GM18519 (cell line): ENCODE data around the gene NR1H3.

Experiments used
- ATAC-seq: cut with Tn5 transposase; IDR thresholded peaks from one replicate; pipeline ENCODE4 v1.9.1; 2021; ENCODE audit warnings: mild to moderate bottlenecking, moderate library complexity; ENCODE audit not compliant: unreplicated experiment, low FRiP score

The NR1H3 gene

DNA sequence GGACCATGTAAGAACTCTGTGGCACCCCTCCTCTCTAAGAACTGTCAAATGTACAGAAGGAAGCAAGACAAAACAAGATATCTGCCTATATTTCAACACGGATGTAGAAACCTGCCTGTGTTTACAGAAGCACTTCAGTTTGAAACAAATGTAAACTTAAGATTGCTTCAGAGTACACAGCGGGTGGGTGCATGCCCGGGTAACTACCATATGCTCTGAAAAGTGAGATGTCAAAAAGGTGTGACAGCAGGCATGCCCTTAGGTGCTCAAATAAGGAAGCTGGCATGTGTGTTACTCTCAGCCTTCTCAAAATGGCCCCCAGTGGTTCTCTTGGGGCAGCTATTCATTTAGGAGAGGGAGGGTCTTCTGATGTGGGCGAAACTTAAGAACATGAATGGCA lies 14.3 kb upstream of the NR1H3 start:
- ATAC-seq: no peak

DNA sequence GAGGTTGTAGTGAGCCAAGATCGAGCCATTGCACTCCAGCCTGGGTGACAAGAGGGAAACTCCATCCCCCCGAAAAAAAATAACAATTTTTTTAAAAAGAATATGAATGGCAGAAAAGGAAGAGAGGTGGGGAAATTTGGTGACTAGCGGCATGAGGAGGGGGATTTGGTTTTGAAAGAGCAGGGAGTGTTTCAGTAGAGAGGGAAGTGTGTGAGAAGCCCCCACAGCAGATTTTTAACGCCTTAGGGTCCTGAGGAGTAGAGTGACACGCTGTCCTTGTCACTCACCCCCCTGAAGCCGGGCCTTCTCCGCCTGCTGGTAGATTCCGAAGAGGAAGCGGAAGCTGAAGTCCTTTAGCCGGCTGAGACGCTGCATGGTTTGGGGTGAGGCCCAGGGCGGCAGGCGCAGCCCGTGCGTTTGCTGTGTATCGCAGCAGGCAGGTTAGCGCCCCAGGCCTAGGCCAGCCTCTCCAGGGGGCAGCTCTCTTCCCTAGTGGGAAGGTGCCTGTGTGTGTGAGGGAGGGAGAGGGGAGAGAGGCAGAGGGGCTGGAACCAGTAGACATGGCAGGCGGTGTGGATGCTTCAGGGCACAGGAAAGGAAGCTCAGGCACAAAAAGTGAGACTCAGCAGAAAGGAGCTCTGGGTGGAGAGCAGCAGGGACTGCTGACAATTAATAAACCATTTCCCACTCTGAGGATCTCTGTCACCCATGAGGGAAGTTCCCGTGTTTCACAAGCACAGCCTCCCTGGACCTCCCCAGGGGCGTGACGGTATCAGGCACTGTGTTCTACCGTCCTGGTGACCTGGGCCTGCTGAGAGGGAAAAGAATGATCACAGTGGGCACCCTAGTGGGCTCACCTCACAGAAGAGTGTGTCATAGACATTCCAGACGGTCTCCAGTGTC lies 13.1 kb upstream of the NR1H3 start:
- no peak for ATAC-seq

GRCh38 chr11:47245611-47246357 lies 12.0 kb upstream of the NR1H3 start:
- ATAC-seq: no peak

DNA sequence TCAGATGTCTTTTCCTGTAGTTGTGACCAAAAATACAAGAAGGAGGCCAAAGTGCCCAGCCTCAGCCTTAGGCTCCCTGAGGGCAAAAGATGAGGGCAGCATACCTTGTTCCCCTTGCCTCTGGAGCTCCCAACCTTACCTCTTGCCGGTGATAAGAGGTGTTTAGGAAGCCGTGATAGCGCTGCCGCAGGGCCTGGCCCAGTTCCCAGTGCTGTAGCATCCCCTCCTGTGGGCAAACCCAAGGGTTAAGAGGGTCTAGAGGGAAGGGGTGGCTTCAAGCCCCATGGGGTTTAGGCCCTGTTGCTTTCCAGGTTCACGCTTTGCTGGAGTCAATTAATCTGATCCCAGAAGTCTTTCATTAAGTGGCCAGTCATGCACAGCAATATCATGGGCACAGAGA lies 10.3 kb upstream of the NR1H3 start:
- ATAC-seq: no peak

- peak; percentile 12 for ATAC-seq
These were observed 9.5 kb upstream of the NR1H3 start for GRCh38 chr11:47248304-47248663.

DNA sequence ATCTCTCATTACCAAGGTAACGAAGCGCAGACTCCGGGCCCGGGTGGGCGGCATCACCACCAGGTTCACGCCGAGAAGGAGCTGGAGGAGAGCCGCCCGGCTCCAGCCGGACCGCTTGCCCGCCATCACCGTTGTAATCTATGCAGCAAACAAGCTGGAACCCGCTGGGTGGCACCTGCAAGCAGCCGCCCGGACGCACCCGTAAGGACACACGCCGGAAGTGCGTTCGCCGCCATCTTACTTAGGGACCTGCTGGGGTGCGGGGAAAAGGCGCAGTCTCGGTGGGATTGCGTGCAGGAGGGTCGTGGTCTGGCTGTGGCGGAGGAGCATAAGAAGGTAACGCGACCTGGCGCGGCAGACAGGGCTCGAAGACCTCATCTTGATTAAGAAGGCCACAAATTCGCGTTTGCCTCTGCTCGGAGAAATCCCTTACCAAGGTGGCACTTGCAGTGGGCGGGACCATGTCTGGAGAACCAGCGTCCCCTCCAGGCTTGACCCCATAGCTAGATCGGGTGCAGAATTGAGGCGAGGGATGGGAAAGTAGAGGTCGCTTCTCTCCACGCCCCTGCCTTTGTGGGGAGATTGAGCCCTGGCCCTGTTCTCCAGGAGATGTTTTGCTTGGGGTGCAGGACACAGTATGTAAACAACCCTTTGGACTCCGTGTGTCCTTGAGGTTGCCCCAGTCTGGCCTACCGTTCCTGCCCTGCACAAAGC lies 9.0 kb upstream of the NR1H3 start, which contains the start of gene ACP2:
Gene ACP2, minus strand, starts transcription at position 151 of the 714 bp plus-strand sequence. Its CDS starts 25 bp downstream, at position 126.
- ATAC-seq: peak; percentile 77

GRCh38 chr11:47249378-47249715 lies 8.4 kb upstream of the NR1H3 start:
- no peak for ATAC-seq

- no peak for ATAC-seq
These were observed 6.0 kb upstream of the NR1H3 start for GRCh38 chr11:47251751-47252150.

DNA sequence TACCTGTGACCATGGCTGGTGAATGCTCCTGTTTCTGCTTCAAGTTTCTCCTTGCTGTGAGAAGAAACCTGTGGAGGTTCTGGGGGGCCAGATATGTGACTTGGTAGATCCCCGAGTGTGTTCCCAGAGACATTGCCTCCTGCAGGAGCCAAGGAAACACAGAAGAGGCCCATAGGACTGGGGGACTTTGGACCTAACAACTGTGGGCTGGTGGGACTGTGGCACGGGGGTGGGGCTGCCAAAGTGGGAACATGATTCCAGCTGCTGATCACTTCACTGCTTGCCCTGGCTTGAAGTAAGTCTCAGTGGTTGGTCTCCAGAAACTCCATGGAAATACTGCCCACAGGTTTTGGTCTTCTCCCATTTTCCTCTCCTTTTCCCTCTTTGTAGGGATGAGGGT lies 4.1 kb upstream of the NR1H3 start:
- no peak for ATAC-seq

GRCh38 chr11:47254386-47254785 lies 3.4 kb upstream of the NR1H3 start:
- ATAC-seq: no peak

GRCh38 chr11:47256374-47256773 lies 1.4 kb upstream of the NR1H3 start:
- no peak for ATAC-seq

GRCh38 chr11:47257177-47257516 lies 649 bp upstream of the NR1H3 start:
- no peak for ATAC-seq

- no peak for ATAC-seq
These were observed 614 bp downstream of the NR1H3 start for GRCh38 chr11:47258317-47258902.

GRCh38 chr11:47259232-47259977 lies 1.6 kb downstream of the NR1H3 start:
- ATAC-seq: no peak

GRCh38 chr11:47260366-47260765 lies 2.6 kb downstream of the NR1H3 start:
- no peak for ATAC-seq

DNA sequence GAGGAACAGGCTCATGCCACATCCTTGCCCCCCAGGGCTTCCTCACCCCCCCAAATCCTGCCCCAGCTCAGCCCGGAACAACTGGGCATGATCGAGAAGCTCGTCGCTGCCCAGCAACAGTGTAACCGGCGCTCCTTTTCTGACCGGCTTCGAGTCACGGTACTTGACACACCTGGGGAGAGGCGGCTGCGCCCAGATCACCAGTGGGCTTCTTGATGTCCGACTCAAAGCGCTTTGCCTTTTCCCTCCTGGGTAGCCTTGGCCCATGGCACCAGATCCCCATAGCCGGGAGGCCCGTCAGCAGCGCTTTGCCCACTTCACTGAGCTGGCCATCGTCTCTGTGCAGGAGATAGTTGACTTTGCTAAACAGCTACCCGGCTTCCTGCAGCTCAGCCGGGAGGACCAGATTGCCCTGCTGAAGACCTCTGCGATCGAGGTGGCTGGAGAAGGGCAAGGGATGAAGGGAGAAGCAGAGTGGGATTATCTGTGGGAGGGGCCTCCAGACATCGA lies 3.5 kb downstream of the NR1H3 start:
- ATAC-seq: no peak

- ATAC-seq: no peak
These were observed 6.3 kb downstream of the NR1H3 start for GRCh38 chr11:47264119-47264518.

- ATAC-seq: no peak
These were observed 6.7 kb downstream of the NR1H3 start for GRCh38 chr11:47264521-47264920.

- no peak for ATAC-seq
These were observed 10.1 kb downstream of the NR1H3 start for GRCh38 chr11:47267876-47268275.

- no peak for ATAC-seq
These were observed 10.7 kb downstream of the NR1H3 start for GRCh38 chr11:47268448-47269001.
